K562 (cell line): ENCODE results near the gene GLE1. TPM values are rescaled to one million over a fixed set of nuclear protein-coding genes. Genes with fewer than 3 reads are reported as not detected.
A peak's percentile ranks its signal among the peaks of the same experiment; 100 is the strongest.

Experiments
- CBFA2T3 ChIP-seq: fragments of 450-650 bp; IDR thresholded peaks from 2 replicates; pipeline ENCODE4 v1.6.1; 2017
- CREM ChIP-seq: IDR thresholded peaks from 2 replicates; pipeline ENCODE4 v1.6.1; 2014; ENCODE audit warnings: antibody characterized with exemption, low read depth
- ELF2 ChIP-seq: fragments of 250-450 bp; sonication (Bioruptor Pico); IDR thresholded peaks from 2 replicates; pipeline ENCODE4 v1.5.0; 2021; ENCODE audit warnings: mild to moderate bottlenecking
- ESRRB ChIP-seq: fragments of 250-450 bp; sonication (Bioruptor Pico); IDR thresholded peaks from 2 replicates; pipeline ENCODE4 v1.5.0; 2020; ENCODE audit warnings: mild to moderate bottlenecking, moderate library complexity, borderline replicate concordance
- GABPB2 ChIP-seq: fragments of 250-450 bp; sonication (Bioruptor Pico); conservative IDR thresholded peaks from 2 replicates; pipeline ENCODE4 v1.5.1; 2021; ENCODE audit warnings: mild to moderate bottlenecking
- HMBOX1 ChIP-seq: sonication (generic); IDR thresholded peaks from 2 replicates; pipeline ENCODE4 v1.6.1; 2016
- JUN ChIP-seq, 2 experiments: sonication (generic) in 1 of 2; formaldehyde crosslinking in 1 of 2; IDR thresholded peaks; 2 replicates each; pipeline versions ENCODE4 v1.6.1 to v1.8.0; 2012 to 2022; ENCODE audit warnings: borderline replicate concordance in 2 of 2, mild to moderate bottlenecking in 2 of 2, improper control_type of control experiment in 1 of 2, low read depth in 1 of 2, low read length in 1 of 2, missing genetic modification reagents in 1 of 2
- KLF1 ChIP-seq: fragments of 450-650 bp; IDR thresholded peaks from 2 replicates; pipeline ENCODE4 v1.6.1; 2016; ENCODE audit warnings: missing genetic modification characterization, missing compliant biosample characterization
- KLF6 ChIP-seq: fragments of 250-450 bp; sonication (Bioruptor Pico); IDR thresholded peaks from 2 replicates; pipeline ENCODE4 v1.4.0; 2020; ENCODE audit warnings: mild to moderate bottlenecking, moderate library complexity, borderline replicate concordance
- MAZ ChIP-seq, 2 experiments: fragments of 450-650 bp in 1 of 2; sonication (generic) in 1 of 2; formaldehyde crosslinking; IDR thresholded peaks in 1 of 2; conservative IDR thresholded peaks in 1 of 2; 2 replicates each; pipeline versions ENCODE4 v1.4.0 to v1.5.0; 2020; ENCODE audit warnings: mild to moderate bottlenecking in 1 of 2, missing genetic modification reagents in 1 of 2
- MTA2 ChIP-seq: fragments of 450-650 bp; IDR thresholded peaks from 2 replicates; pipeline ENCODE4 v1.6.1; 2016; ENCODE audit warnings: low read depth
- MTA3 ChIP-seq: fragments of 450-650 bp; formaldehyde crosslinking; IDR thresholded peaks from 2 replicates; pipeline ENCODE4 v1.6.1; 2017; ENCODE audit warnings: mild to moderate bottlenecking, borderline replicate concordance
- MYNN ChIP-seq, 2 experiments: sonication (generic); formaldehyde crosslinking in 1 of 2; IDR thresholded peaks; 2 replicates each; pipeline versions ENCODE4 v1.5.0 to v1.6.1; 2016 to 2020; ENCODE audit warnings: antibody characterized with exemption in 1 of 2, missing genetic modification reagents in 1 of 2
- RBM34 ChIP-seq: fragments of 200-400 bp; formaldehyde crosslinking; IDR thresholded peaks from 2 replicates; pipeline ENCODE4 v1.6.1; 2018; ENCODE audit warnings: low read length, borderline replicate concordance; ENCODE audit not compliant: insufficient read depth
- RCOR1 ChIP-seq, 2 experiments: IDR thresholded peaks; 2 replicates each; pipeline ENCODE4 v1.6.1; 2012; ENCODE audit warnings: low read depth in 2 of 2, low read length in 2 of 2, borderline replicate concordance in 1 of 2, improper control_type of control experiment in 1 of 2
- SAFB ChIP-seq: fragments of 200-400 bp; formaldehyde crosslinking; IDR thresholded peaks from 2 replicates; pipeline ENCODE4 v1.6.1; 2017; ENCODE audit warnings: low read depth, low read length, borderline replicate concordance
- SREBF1 ChIP-seq: fragments of 150-350 bp; IDR thresholded peaks from 2 replicates; pipeline ENCODE4 v1.6.1; 2014; ENCODE audit warnings: antibody characterized with exemption, low read depth, low read length, borderline replicate concordance
- SREBF2 ChIP-seq: sonication (generic); formaldehyde crosslinking; IDR thresholded peaks from 2 replicates; pipeline ENCODE4 v1.4.0; 2020; ENCODE audit warnings: mild to moderate bottlenecking, missing genetic modification reagents
- SUPT5H ChIP-seq: fragments of 450-650 bp; IDR thresholded peaks from 2 replicates; pipeline ENCODE4 v1.6.1; 2016
- TBP ChIP-seq: optimal IDR thresholded peaks from 2 replicates; pipeline ENCODE3; 2011; ENCODE audit warnings: low read depth, low read length, improper control_type of control experiment
- TEAD4 ChIP-seq, 2 experiments: sonication (generic) in 1 of 2; formaldehyde crosslinking in 1 of 2; IDR thresholded peaks; 2 replicates each; pipeline versions ENCODE4 v1.6.1 to v1.8.0; 2012 to 2022; ENCODE audit warnings: borderline replicate concordance in 1 of 2, inconsistent platforms in 1 of 2, low read length in 1 of 2, mild to moderate bottlenecking in 1 of 2, missing genetic modification reagents in 1 of 2
- ZNF124 ChIP-seq: sonication (generic); formaldehyde crosslinking; IDR thresholded peaks from 2 replicates; pipeline ENCODE4 v1.8.1; 2022; ENCODE audit warnings: missing genetic modification reagents
- ZNF212 ChIP-seq: fragments of 450-650 bp; formaldehyde crosslinking; IDR thresholded peaks from 2 replicates; pipeline ENCODE4 v1.4.0; 2020; ENCODE audit warnings: mild to moderate bottlenecking
- ZNF551 ChIP-seq: fragments of 250-450 bp; sonication (Bioruptor Pico); IDR thresholded peaks from 2 replicates; pipeline ENCODE4 v1.5.0; 2021; ENCODE audit warnings: mild to moderate bottlenecking, moderate library complexity
- polyA plus RNA-seq, 8 experiments: library from polyadenylated mRNA; depleted of rRNA in 4 of 8; stranded (reverse) in 5 of 8; unstranded in 3 of 8; fragments of >200 nt; fragmentation: Nextera tagmentation in 2 of 8; fragmentation: Illumina TruSeq in 1 of 8; extraction: Ambion mirVana in 2 of 8; extraction: Trizol in 1 of 8; gene quantifications; 2 replicates each; pipeline versions ENCODE4 v1.2.1 to v1.2.3, GENCODE V29; 2011 to 2014; ENCODE audit warnings: inconsistent platforms in 1 of 8, missing spikeins in 1 of 8
- total RNA-seq, 7 experiments: library from RNA; depleted of rRNA in 6 of 7; stranded (reverse); fragments of >200 nt in 6 of 7; fragmentation: Illumina TruSeq in 2 of 7; extraction: Trizol in 2 of 7; gene quantifications; 2 replicates each; pipeline versions ENCODE4 v1.2.1 to v1.2.3, GENCODE V29; 2011 to 2021; ENCODE audit warnings: low replicate concordance in 1 of 7
- TF ChIP-seq, protein P1 (sequence below): fragments of 450-650 bp; conservative IDR thresholded peaks from 2 replicates; pipeline ENCODE4 v1.6.1; 2016; ENCODE audit warnings: missing genetic modification characterization, low read depth, mild to moderate bottlenecking, missing compliant biosample characterization, moderate library complexity
- TF ChIP-seq, protein P2 (sequence below): sonication (generic); formaldehyde crosslinking; IDR thresholded peaks from 2 replicates; pipeline ENCODE4 v1.8.0; 2022; ENCODE audit warnings: missing genetic modification reagents, mild to moderate bottlenecking, moderate library complexity, borderline replicate concordance
- TF ChIP-seq, protein P3 (sequence below): fragments of 250-450 bp; sonication (Bioruptor Pico); IDR thresholded peaks from 2 replicates; pipeline ENCODE4 v1.8.0; 2021; ENCODE audit warnings: moderate library complexity, mild to moderate bottlenecking, inconsistent platforms

Gene GLE1
- total and polyA plus RNA-seq, 9 of the 15 experiments (the other 6 are each of a cell fraction or from before 2014, with no cell fraction given): 15.9 to 44.8 (median 37.6) TPM

DNA sequence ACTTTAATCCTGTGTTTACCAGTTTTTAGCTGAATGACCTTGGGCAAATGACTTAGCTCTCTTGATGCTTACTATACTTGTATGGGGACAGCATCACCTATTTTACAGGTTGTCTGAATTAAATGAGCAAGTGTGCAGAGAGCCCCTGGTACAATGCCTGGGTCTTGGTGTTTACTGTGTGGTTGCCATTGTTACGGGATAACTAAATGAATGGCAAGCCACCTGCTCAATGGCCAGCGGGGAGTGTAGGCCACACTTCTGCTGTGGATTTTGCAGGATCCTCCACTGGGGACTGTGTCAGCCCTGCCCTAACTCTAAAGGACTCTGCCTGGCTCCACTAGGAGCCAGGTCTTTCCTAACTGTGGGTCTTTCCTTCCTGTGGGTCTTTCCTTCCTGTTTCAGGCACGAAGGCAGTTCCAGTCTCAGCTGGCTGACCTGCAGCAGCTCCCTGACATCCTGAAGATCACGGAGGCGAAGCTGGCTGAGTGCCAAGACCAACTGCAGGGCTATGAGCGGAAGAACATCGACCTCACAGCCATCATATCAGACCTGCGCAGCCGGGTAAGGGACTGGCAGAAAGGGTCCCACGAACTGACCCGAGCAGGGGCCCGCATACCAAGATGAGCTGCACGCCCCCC, 10.3 kb upstream of the GLE1 start (continued):
- TF ChIP-seq, protein P1, sequence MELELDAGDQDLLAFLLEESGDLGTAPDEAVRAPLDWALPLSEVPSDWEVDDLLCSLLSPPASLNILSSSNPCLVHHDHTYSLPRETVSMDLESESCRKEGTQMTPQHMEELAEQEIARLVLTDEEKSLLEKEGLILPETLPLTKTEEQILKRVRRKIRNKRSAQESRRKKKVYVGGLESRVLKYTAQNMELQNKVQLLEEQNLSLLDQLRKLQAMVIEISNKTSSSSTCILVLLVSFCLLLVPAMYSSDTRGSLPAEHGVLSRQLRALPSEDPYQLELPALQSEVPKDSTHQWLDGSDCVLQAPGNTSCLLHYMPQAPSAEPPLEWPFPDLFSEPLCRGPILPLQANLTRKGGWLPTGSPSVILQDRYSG (tag): no peak
- no peak for TF ChIP-seq RBM34
- no peak for TF ChIP-seq ZNF212 (CRISPR knock-in tag)
- TF ChIP-seq RCOR1 (IDR thresholded peaks at IDR 0.05; ENCODE audit: borderline replicate concordance in 1 of 2, low read depth in 2 of 2, low read length in 2 of 2): no peak
- TF ChIP-seq JUN (IDR thresholded peaks at IDR 0.05; ENCODE audit: borderline replicate concordance, low read depth, low read length): no peak
- no peak for TF ChIP-seq JUN (CRISPR knock-in tag; IDR thresholded peaks at IDR 0.05; ENCODE audit: borderline replicate concordance)
- no peak for TF ChIP-seq ZNF124
- peak; percentile 67 for TF ChIP-seq CBFA2T3
- TF ChIP-seq TEAD4 (IDR thresholded peaks at IDR 0.05; ENCODE audit: low read length): no peak; the same call in 1 of the 2 replicates
- no peak for TF ChIP-seq TEAD4 (CRISPR knock-in tag; IDR thresholded peaks at IDR 0.05; ENCODE audit: borderline replicate concordance)
- TF ChIP-seq SUPT5H: no peak
- no peak for TF ChIP-seq ELF2 (CRISPR knock-in tag)
- no peak for TF ChIP-seq HMBOX1
- peak; percentile 42; the same call in 1 of the 2 replicates for TF ChIP-seq CREM
- no peak for TF ChIP-seq MTA2
- no peak for TF ChIP-seq ESRRB (CRISPR knock-in tag)
- TF ChIP-seq, protein P2, sequence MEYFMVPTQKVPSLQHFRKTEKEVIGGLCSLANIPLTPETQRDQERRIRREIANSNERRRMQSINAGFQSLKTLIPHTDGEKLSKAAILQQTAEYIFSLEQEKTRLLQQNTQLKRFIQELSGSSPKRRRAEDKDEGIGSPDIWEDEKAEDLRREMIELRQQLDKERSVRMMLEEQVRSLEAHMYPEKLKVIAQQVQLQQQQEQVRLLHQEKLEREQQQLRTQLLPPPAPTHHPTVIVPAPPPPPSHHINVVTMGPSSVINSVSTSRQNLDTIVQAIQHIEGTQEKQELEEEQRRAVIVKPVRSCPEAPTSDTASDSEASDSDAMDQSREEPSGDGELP: peak; percentile 47
- TF ChIP-seq, protein P3, sequence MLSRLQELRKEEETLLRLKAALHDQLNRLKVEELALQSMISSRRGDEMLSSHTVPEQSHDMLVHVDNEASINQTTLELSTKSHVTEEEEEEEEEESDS: no peak
- TF ChIP-seq TBP: no peak
- no peak for TF ChIP-seq SREBF1
- TF ChIP-seq MAZ (CRISPR knock-in tag; conservative IDR thresholded peaks at IDR 0.05 in 1 of 2, IDR thresholded peaks at IDR 0.05 in 1 of 2): no peak
- TF ChIP-seq KLF1 (tag): no peak
- 0 out of 2 replicates have a peak, but pooled peaks have one; percentile 14 for TF ChIP-seq MTA3
- TF ChIP-seq MYNN (IDR thresholded peaks at IDR 0.05): peak; percentile 23; the same call in 1 of the 2 replicates
- no peak for TF ChIP-seq MYNN (CRISPR knock-in tag; IDR thresholded peaks at IDR 0.05)
- no peak for TF ChIP-seq SAFB
- TF ChIP-seq GABPB2 (CRISPR knock-in tag): no peak
- TF ChIP-seq SREBF2 (CRISPR knock-in tag): no peak
- no peak for TF ChIP-seq KLF6
- no peak for TF ChIP-seq ZNF551
